DND-41 (cell line): ENCODE results near the gene NXNL1.

Source experiments
- ATAC-seq: fragments of 200-7000 bp; cut with Tn5 transposase; 3 replicates; pipeline ENCODE4 v1.9.1; 2021; ENCODE audit warnings: low read depth; ENCODE audit not compliant: insufficient read depth
- DNase-seq: peaks from one replicate; pipeline ENCODE4 v3.0.0-alpha.2; 2020
- H2AFZ ChIP-seq: 2 replicates; pipeline ENCODE4 v1.6.0; 2012; ENCODE audit warnings: low read depth, low read length
- H3K27ac ChIP-seq: 2 replicates; pipeline ENCODE4 v1.5.1; 2012; ENCODE audit warnings: low read length, inconsistent platforms
- H3K27me3 ChIP-seq: fragments of 200-600 bp; sonication (generic); 2 replicates; pipeline ENCODE4 v1.6.0; 2012; ENCODE audit warnings: low read length, mild to moderate bottlenecking, inconsistent platforms; ENCODE audit not compliant: insufficient read depth, poor library complexity
- H3K36me3 ChIP-seq: 2 replicates; pipeline ENCODE4 v1.5.1; 2012; ENCODE audit warnings: low read length, inconsistent platforms; ENCODE audit not compliant: insufficient read depth
- H3K4me1 ChIP-seq: 2 replicates; pipeline ENCODE4 v1.5.1; 2012; ENCODE audit warnings: mild to moderate bottlenecking, low read length; ENCODE audit not compliant: insufficient read depth
- H3K4me2 ChIP-seq: 2 replicates; pipeline ENCODE4 v1.6.0; 2012; ENCODE audit warnings: mild to moderate bottlenecking, moderate library complexity, low read length, inconsistent platforms; ENCODE audit not compliant: insufficient read depth
- H3K4me3 ChIP-seq, 2 experiments: fragments of 200-600 bp in 1 of 2; shearing (Covaris generic) in 1 of 2; 2 replicates each; pipeline ENCODE4 v1.5.1; 2012 to 2016; ENCODE audit warnings: inconsistent platforms in 2 of 2, low read length in 2 of 2, mild to moderate bottlenecking in 2 of 2, low read depth in 1 of 2, moderate library complexity in 1 of 2
- H3K79me2 ChIP-seq: 2 replicates; pipeline ENCODE4 v1.6.0; 2012; ENCODE audit warnings: low read length, inconsistent platforms; ENCODE audit not compliant: insufficient read depth
- H3K9ac ChIP-seq: 2 replicates; pipeline ENCODE4 v1.6.0; 2012; ENCODE audit warnings: low read depth, mild to moderate bottlenecking, inconsistent platforms, low read length, moderate library complexity
- H3K9me3 ChIP-seq: 2 replicates; pipeline ENCODE4 v1.5.1; 2012; ENCODE audit warnings: low read length, moderate library complexity, mild to moderate bottlenecking, inconsistent platforms; ENCODE audit not compliant: insufficient read depth, severe bottlenecking
- H4K20me1 ChIP-seq: 2 replicates; pipeline ENCODE4 v1.6.0; 2012; ENCODE audit warnings: low read length; ENCODE audit not compliant: insufficient read depth
- CTCF ChIP-seq: IDR thresholded peaks from 2 replicates; pipeline ENCODE4 v1.5.1; 2012; ENCODE audit warnings: borderline replicate concordance, low read length, moderate library complexity, mild to moderate bottlenecking; ENCODE audit not compliant: poor library complexity, severe bottlenecking; ENCODE audit errors: extremely low read depth
- EZH2 ChIP-seq: IDR thresholded peaks from 3 replicates; pipeline ENCODE4 v1.6.1; 2012; ENCODE audit warnings: borderline replicate concordance, low read depth, mild to moderate bottlenecking, moderate library complexity, low read length, inconsistent platforms; ENCODE audit not compliant: severe bottlenecking

The NXNL1 gene

GRCh38 chr19:17457616-17458015, 3.1 kb downstream of the NXNL1 start:
- Histone ChIP-seq H3K27me3 (no peaks in the 10 kb centered on the region), H3K79me2 (no peaks in the 10 kb centered on the region)
- ATAC-seq, result no peak

GRCh38 chr19:17456127-17456526, 4.6 kb downstream of the NXNL1 start:
- H3K9ac ChIP-seq, result no peak overlapping the region
- ATAC-seq (no peak), DNase-seq (no peak)
- no peak overlapping the region for H3K4me3 ChIP-seq
- no peaks in the 10 kb centered on the region for H3K27me3 ChIP-seq
- H3K4me1 ChIP-seq, result no peaks in the 10 kb centered on the region
- H3K79me2 ChIP-seq, result no peaks in the 10 kb centered on the region
- no peak overlapping the region for H3K4me2 ChIP-seq
- H3K36me3 ChIP-seq, result no peaks in the 10 kb centered on the region
- no peaks in the 10 kb centered on the region for H4K20me1 ChIP-seq
- H2AFZ ChIP-seq, result no peak overlapping the region
- no peaks in the 10 kb centered on the region for H3K9me3 ChIP-seq
- no peak for TF ChIP-seq EZH2
- no peak for TF ChIP-seq CTCF
- H3K27ac ChIP-seq, result no peak overlapping the region

More at GRCh38 chr19:17457616-17458015, 3.1 kb downstream of the NXNL1 start:
- Histone ChIP-seq H2AFZ (no peak overlapping the region), H3K4me3 (no peak overlapping the region), H3K4me2 (no peak overlapping the region), H3K9me3 (no peaks in the 10 kb centered on the region), H3K27ac (no peak overlapping the region), H3K9ac (no peak overlapping the region), H4K20me1 (no peaks in the 10 kb centered on the region), H3K4me1 (no peaks in the 10 kb centered on the region), H3K36me3 (no peaks in the 10 kb centered on the region)
- TF ChIP-seq CTCF, result no peak
- no peak for TF ChIP-seq EZH2
- DNase-seq, result no peak

GRCh38 chr19:17455308-17456123, 5.2 kb downstream of the NXNL1 start:
- ATAC-seq (no peak), DNase-seq (no peak)
- Histone ChIP-seq H3K27me3 (no peaks in the 10 kb centered on the region), H3K9me3 (no peaks in the 10 kb centered on the region), H3K4me2 (no peak overlapping the region), H2AFZ (no peak overlapping the region), H3K4me1 (peaks cover 4% of the 10 kb centered on the region; the same call in 1 of the 2 replicates), H3K79me2 (no peaks in the 10 kb centered on the region), H4K20me1 (no peaks in the 10 kb centered on the region), H3K36me3 (no peaks in the 10 kb centered on the region), H3K4me3 (no peak overlapping the region), H3K27ac (no peak overlapping the region), H3K9ac (no peak overlapping the region)
- TF ChIP-seq EZH2, result no peak
- TF ChIP-seq CTCF, result no peak

GRCh38 chr19:17454576-17455071, 6.1 kb downstream of the NXNL1 start:
- no peak overlapping the region for H3K9ac ChIP-seq
- peaks cover 8% of the 10 kb centered on the region; the same call in 1 of the 2 replicates for H3K4me1 ChIP-seq
- no peak overlapping the region for H3K4me2 ChIP-seq
- no peaks in the 10 kb centered on the region for H3K36me3 ChIP-seq
- no peak for ATAC-seq
- H4K20me1 ChIP-seq, result no peaks in the 10 kb centered on the region
- no peak overlapping the region for H3K4me3 ChIP-seq
- no peak for TF ChIP-seq CTCF
- TF ChIP-seq EZH2, result no peak
- DNase-seq, result no peak
- H3K27ac ChIP-seq, result no peak overlapping the region
- no peak overlapping the region for H2AFZ ChIP-seq
- H3K27me3 ChIP-seq, result no peaks in the 10 kb centered on the region
- H3K9me3 ChIP-seq, result no peaks in the 10 kb centered on the region
- no peaks in the 10 kb centered on the region for H3K79me2 ChIP-seq
